ENCODE measurements around the gene GPSM1.

GPSM1 gene

GRCh38 chr9:136334541-136334940, 7.2 kb downstream of the GPSM1 start:
- Histone ChIP-seq H3K4me2 (ENCODE audit: low read depth, low read length, poor library complexity, severe bottlenecking) (no peak overlapping the region), H3K9me2 (replicated peaks; ENCODE audit: low read depth, low read length) (no peaks in the 10 kb centered on the region)

GRCh38 chr9:136335296-136336155, 8.2 kb downstream of the GPSM1 start:
- H3K79me2 ChIP-seq (ENCODE audit: insufficient read depth, low read length): peaks cover 2% of the 10 kb centered on the region; the same call in 1 of the 2 replicates
- H3K9me3 ChIP-seq (ENCODE audit: insufficient read depth, low read depth, low read length): no peaks in the 10 kb centered on the region
- no peak overlapping the region for H3K4me3 ChIP-seq (ENCODE audit: low read length, poor library complexity, severe bottlenecking)
- no peak overlapping the region for H3K9ac ChIP-seq (ENCODE audit: low read depth, low read length, poor library complexity, severe bottlenecking)
- no peak for TF ChIP-seq CTCF (conservative IDR thresholded peaks at IDR 0.05; ENCODE audit: low read length)
- no peak for TF ChIP-seq EZH2phosphoT487 (IDR thresholded peaks at IDR 0.05; ENCODE audit: borderline replicate concordance)
- no peaks in the 10 kb centered on the region for H3F3A ChIP-seq (ENCODE audit: low read depth)
- no peaks in the 10 kb centered on the region for H3K36me3 ChIP-seq (ENCODE audit: insufficient read depth, low read length)
- H2AFZ ChIP-seq (ENCODE audit: low read length): no peak overlapping the region
- peaks cover 5% of the 10 kb centered on the region for H4K20me1 ChIP-seq (ENCODE audit: insufficient read depth, low read length, poor library complexity, severe bottlenecking)
- no peak overlapping the region for H3K4me2 ChIP-seq (ENCODE audit: low read depth, low read length, poor library complexity, severe bottlenecking)
- no peaks in the 10 kb centered on the region for H3K9me2 ChIP-seq (replicated peaks; ENCODE audit: low read depth, low read length)
- no peaks in the 10 kb centered on the region for H3K27me3 ChIP-seq (ENCODE audit: insufficient read depth, low read length, poor library complexity, severe bottlenecking)
- no peaks in the 10 kb centered on the region for H3K4me1 ChIP-seq (ENCODE audit: insufficient read depth, low read length, poor library complexity, severe bottlenecking)

More at GRCh38 chr9:136334541-136334940, 7.2 kb downstream of the GPSM1 start:
- Histone ChIP-seq H3F3A (ENCODE audit: low read depth) (no peaks in the 10 kb centered on the region), H3K9me3 (ENCODE audit: insufficient read depth, low read depth, low read length) (no peaks in the 10 kb centered on the region), H3K9ac (ENCODE audit: low read depth, low read length, poor library complexity, severe bottlenecking) (no peak overlapping the region), H2AFZ (ENCODE audit: low read length) (no peak overlapping the region), H3K27me3 (ENCODE audit: insufficient read depth, low read length, poor library complexity, severe bottlenecking) (no peaks in the 10 kb centered on the region), H3K79me2 (ENCODE audit: insufficient read depth, low read length) (peaks cover 11% of the 10 kb centered on the region; the same call in 1 of the 2 replicates), H3K36me3 (ENCODE audit: insufficient read depth, low read length) (no peaks in the 10 kb centered on the region), H4K20me1 (ENCODE audit: insufficient read depth, low read length, poor library complexity, severe bottlenecking) (peaks cover 5% of the 10 kb centered on the region), H3K4me1 (ENCODE audit: insufficient read depth, low read length, poor library complexity, severe bottlenecking) (peaks cover 6% of the 10 kb centered on the region), H3K4me3 (ENCODE audit: low read length, poor library complexity, severe bottlenecking) (no peak overlapping the region)
- TF ChIP-seq CTCF (conservative IDR thresholded peaks at IDR 0.05; ENCODE audit: low read length) (no peak), EZH2phosphoT487 (IDR thresholded peaks at IDR 0.05; ENCODE audit: borderline replicate concordance) (no peak)

- Histone ChIP-seq H3K9me2 (replicated peaks; ENCODE audit: low read depth, low read length) (no peaks in the 10 kb centered on the region), H3K9me3 (ENCODE audit: insufficient read depth, low read depth, low read length) (no peaks in the 10 kb centered on the region), H3K36me3 (ENCODE audit: insufficient read depth, low read length) (no peaks in the 10 kb centered on the region), H3K79me2 (ENCODE audit: insufficient read depth, low read length) (no peaks in the 10 kb centered on the region), H3K9ac (ENCODE audit: low read depth, low read length, poor library complexity, severe bottlenecking) (no peak overlapping the region), H2AFZ (ENCODE audit: low read length) (no peak overlapping the region), H4K20me1 (ENCODE audit: insufficient read depth, low read length, poor library complexity, severe bottlenecking) (no peaks in the 10 kb centered on the region), H3K27me3 (ENCODE audit: insufficient read depth, low read length, poor library complexity, severe bottlenecking) (no peaks in the 10 kb centered on the region), H3K4me2 (ENCODE audit: low read depth, low read length, poor library complexity, severe bottlenecking) (no peak overlapping the region), H3F3A (ENCODE audit: low read depth) (no peaks in the 10 kb centered on the region), H3K4me1 (ENCODE audit: insufficient read depth, low read length, poor library complexity, severe bottlenecking) (no peaks in the 10 kb centered on the region), H3K4me3 (ENCODE audit: low read length, poor library complexity, severe bottlenecking) (no peak overlapping the region)
- TF ChIP-seq CTCF (conservative IDR thresholded peaks at IDR 0.05; ENCODE audit: low read length) (no peak), EZH2phosphoT487 (IDR thresholded peaks at IDR 0.05; ENCODE audit: borderline replicate concordance) (no peak)
Measured at GRCh38 chr9:136336156-136336870, 9.0 kb downstream of the GPSM1 start.
